Activated CD8-positive, alpha-beta memory T cell treated with anti-CD3 and anti-CD28 coated beads for 48 hours (primary cell): ENCODE data around the gene UCMA.

ENCODE experiments used
- DNase-seq, 3 experiments: peaks; one replicate each; pipeline ENCODE4 v3.0.0-alpha.2; 2020; ENCODE audit warnings: low read depth in 2 of 3, low spot score in 2 of 3

UCMA gene

GRCh38 chr10:13189961-13190360 lies 44.2 kb downstream of the UCMA start:
- no peak for DNase-seq

DNA sequence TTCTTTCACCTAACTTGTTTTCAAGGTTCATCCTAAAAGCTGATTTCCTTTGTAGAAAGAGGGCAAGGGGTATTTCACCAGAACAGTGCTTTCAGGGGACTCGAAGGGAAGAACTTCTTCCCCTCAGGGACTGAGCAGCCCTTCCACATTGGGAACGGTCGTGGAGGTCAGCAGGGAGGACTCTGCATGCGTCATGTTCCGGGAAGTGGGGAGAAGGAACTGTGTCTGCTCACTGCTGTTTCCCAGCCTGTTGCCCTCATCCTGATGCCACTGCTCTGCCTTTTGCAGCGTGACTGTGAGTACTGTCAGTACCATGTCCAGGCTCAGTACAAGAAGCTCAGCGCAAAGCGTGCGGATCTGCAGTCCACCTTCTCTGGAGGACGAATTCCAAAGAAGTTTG lies 45.6 kb downstream of the UCMA start:
- no peak for DNase-seq

GRCh38 chr10:13187135-13187534 lies 47.0 kb downstream of the UCMA start:
- DNase-seq: no peak

GRCh38 chr10:13184730-13185514 lies 49.3 kb downstream of the UCMA start:
- DNase-seq: no peak

DNA sequence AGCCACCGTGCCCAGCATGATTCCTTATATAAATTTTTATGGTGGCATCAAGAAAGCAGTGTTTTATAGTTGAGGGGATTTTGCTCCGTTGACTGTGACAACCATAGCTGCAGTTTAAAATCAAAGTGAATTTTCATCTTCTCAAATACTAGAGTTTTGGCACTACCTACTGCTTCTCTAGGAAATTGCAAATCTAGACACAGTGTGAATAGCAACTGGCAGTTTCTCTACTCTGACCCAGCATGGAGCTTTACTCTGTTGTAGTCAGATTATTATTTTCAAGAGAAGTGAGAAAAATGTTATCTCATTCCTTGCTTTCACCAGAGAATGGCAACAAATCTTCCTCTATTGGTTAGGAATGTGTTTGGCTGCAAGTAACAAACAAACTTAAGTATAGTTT lies 49.9 kb downstream of the UCMA start:
- DNase-seq: no peak

GRCh38 chr10:13183625-13184024 lies 50.5 kb downstream of the UCMA start:
- no peak for DNase-seq

- no peak for DNase-seq
Measured at GRCh38 chr10:13182424-13182823, 51.8 kb downstream of the UCMA start.

DNA sequence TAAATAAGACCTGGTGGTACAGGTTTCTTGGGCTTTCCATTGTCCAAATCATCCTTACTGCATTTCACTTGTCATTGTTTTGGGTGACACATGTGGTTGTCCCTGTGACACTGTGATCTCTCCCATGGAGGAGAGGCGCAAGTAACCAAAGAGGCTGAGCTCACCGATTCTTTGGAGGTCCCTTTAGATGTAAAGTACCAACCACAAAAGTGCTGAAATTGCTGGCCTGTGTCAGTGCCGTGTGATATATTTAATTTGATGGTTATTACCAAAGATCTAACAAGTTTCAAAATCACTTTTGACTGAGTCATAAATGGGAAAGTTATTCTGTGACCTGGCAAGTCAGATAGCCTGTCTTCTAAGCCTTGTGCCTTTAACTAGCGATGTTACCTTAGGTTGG lies 53.4 kb downstream of the UCMA start:
- no peak for DNase-seq

DNA sequence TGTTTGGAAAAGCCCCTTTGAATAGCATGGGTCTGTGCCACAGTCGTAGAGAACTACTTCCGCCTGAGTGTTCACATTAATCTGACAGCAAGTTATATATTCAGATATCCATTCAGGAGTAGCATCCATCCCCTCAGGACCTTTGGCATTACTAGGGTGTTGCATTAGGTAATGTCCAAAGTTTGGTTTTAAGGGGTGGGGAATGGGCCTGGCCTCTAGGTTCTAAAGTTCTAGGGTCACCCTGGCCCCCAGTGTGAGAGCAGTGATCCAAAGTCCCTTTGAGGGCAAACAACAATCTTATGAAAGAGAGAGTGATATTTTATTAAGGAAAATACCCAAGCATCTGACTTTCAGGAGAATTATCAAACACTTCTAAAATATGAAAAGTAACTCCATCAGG lies 60.6 kb downstream of the UCMA start:
- DNase-seq: no peak
